Bronchial epithelial cell (primary cell): ENCODE measurements around the gene DTX3L. TPM values are rescaled to one million over a fixed set of nuclear protein-coding genes. Genes with fewer than 3 reads are reported as not detected.

Experiments used
- DNase-seq: peaks from one replicate; pipeline ENCODE4 v3.0.0-alpha.2; 2010; ENCODE audit warnings: low read depth
- FAIRE-seq: peaks from 2 replicates; lab custom pipeline; 2011; peaks lifted over from hg19 to GRCh38; lab: Jason Lieb, UNC
- H3K27me3 ChIP-seq: 2 replicates; pipeline ENCODE4 v1.5.1; 2011; ENCODE audit warnings: low read length; ENCODE audit not compliant: control insufficient read depth, insufficient read depth
- H3K36me3 ChIP-seq: 2 replicates; pipeline ENCODE4 v1.5.1; 2011; ENCODE audit warnings: low read length; ENCODE audit not compliant: control insufficient read depth, insufficient read depth
- H3K4me3 ChIP-seq: 2 replicates; pipeline ENCODE4 v1.5.1; 2011; ENCODE audit warnings: mild to moderate bottlenecking, low read depth, low read length, control low read depth
- CTCF ChIP-seq: IDR thresholded peaks from 2 replicates; pipeline ENCODE4 v1.5.1; 2011; ENCODE audit warnings: mild to moderate bottlenecking, moderate library complexity, low read length, control low read depth, inconsistent platforms; ENCODE audit not compliant: insufficient read depth, severe bottlenecking
- total RNA-seq: library from RNA; depleted of rRNA; stranded (reverse); fragments of >200 nt; gene quantifications from 2 replicates; pipeline ENCODE4 v1.2.1, GENCODE V29; 2014

Gene DTX3L
- total RNA-seq, 1 donor from 2014 or later, result 5.0 TPM

DNA sequence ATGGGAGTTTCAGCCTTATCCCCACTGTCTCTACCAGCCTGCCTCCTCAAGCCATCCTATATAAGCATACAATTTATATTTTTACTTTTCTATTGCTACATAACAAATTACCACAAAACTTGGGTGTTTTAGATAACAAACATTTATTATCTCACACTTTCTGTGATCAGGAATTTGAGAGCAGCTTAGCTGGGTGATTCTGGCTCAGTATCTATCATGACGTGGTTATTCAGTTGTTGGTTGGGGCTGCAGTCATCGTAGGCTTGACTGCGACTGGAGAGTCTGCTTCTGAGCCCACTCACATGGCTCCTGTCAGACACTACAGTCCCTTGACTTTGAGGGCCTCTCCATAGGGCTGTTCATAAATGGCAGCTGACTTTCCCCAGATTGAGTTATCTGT, 34.0 kb downstream of the DTX3L start:
- no peak overlapping the region for H3K4me3 ChIP-seq
- no peak for TF ChIP-seq CTCF
- no peaks in the 10 kb centered on the region for H3K36me3 ChIP-seq
- no peaks in the 10 kb centered on the region for H3K27me3 ChIP-seq
- DNase-seq (no peak), FAIRE-seq (no peak)

GRCh38 chr3:122598556-122598955, 34.4 kb downstream of the DTX3L start:
- H3K4me3 ChIP-seq, result no peak overlapping the region
- no peaks in the 10 kb centered on the region for H3K36me3 ChIP-seq
- no peak for DNase-seq
- no peak for TF ChIP-seq CTCF
- H3K27me3 ChIP-seq, result no peaks in the 10 kb centered on the region
- no peak for FAIRE-seq

GRCh38 chr3:122602011-122602710, 38.0 kb downstream of the DTX3L start:
- no peak for TF ChIP-seq CTCF
- Histone ChIP-seq H3K27me3 (no peaks in the 10 kb centered on the region), H3K36me3 (no peaks in the 10 kb centered on the region), H3K4me3 (no peak overlapping the region)
- no peak for FAIRE-seq
- no peak for DNase-seq

DNA sequence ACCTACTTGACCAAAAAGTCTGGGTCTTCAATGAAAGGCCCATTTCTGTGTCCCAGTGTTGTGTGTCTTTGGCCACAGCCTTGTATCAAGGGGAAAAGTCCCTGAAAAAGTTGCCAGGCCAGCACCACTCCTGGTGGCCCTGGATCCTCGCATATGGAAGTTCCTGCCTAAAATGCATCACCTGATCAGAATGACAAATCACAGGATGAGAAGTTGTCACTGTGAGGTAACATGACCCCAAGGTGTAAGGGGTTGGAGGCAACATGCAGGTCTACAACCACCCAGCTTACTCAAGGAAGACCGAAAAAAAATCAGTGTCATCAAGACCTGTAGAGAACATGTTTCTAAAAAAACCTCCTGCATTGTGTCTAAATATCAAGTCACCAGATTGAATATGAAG, 38.9 kb downstream of the DTX3L start:
- no peak for TF ChIP-seq CTCF
- no peaks in the 10 kb centered on the region for H3K36me3 ChIP-seq
- DNase-seq, result no peak
- FAIRE-seq, result no peak
- H3K27me3 ChIP-seq, result no peaks in the 10 kb centered on the region
- H3K4me3 ChIP-seq, result no peak overlapping the region

DNA sequence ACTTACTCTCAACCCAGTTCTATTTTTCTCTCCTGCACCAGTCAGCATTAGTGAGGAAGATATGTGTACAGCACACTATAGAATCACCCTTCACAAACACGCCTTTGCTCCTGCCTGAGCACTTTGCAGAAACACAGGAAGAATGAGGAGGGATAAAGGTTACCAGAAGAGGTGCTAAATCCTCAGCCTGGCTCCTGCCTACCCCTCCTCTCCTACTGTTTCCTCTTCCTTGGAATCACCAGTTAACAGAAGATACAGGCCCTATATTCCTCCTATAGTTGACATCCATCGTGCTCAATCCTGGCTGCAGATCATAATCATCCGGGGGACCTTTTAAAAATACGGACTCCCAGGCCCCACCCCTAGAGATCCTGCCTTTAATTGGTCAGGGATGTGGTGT, 42.2 kb downstream of the DTX3L start:
- no peak for FAIRE-seq
- Histone ChIP-seq H3K27me3 (no peaks in the 10 kb centered on the region), H3K36me3 (no peaks in the 10 kb centered on the region), H3K4me3 (no peak overlapping the region)
- no peak for TF ChIP-seq CTCF
- no peak for DNase-seq

DNA sequence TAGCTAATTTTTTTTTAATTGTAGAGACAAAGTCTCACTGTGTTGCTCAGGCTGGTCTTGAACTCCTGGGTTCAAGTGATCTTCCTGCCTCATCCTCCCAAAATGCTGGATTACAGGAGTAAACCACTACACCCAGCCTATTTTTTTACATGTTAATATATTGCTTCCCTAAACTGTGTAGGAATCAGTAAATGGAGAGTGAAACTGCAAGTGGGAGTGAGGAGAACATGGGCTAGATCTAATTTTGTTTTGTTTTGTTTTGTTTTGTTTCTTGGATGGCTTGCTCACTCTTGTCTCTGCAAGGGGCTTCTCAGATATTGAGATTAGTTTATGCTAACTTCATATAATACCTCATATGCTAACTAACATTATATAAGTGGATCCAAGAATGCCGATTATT, 44.8 kb downstream of the DTX3L start:
- TF ChIP-seq CTCF, result no peak
- Histone ChIP-seq H3K36me3 (no peaks in the 10 kb centered on the region), H3K27me3 (no peaks in the 10 kb centered on the region), H3K4me3 (no peak overlapping the region)
- FAIRE-seq (no peak), DNase-seq (no peak)
